Psoas muscle (tissue), 8 donors: ENCODE measurements around the gene SLC30A3. TPM values are rescaled to one million over a fixed set of nuclear protein-coding genes. Genes with fewer than 3 reads are reported as not detected.

Experiments
- ATAC-seq, 4 donors: fragments of 200-7000 bp; cut with Tn5 transposase; one replicate each; pipeline ENCODE4 v1.9.1; 2020; ENCODE audit warnings: moderate library complexity in 3 of 4, mild to moderate bottlenecking in 2 of 4
- DNase-seq, 2 donors: peaks; one replicate each; pipeline ENCODE4 v3.0.0-alpha.2; 2020
- H3K27ac ChIP-seq: fragments of 200-600 bp; one replicate; pipeline ENCODE4 v1.8.0; 2022
- H3K27me3 ChIP-seq, 3 donors: fragments of 200-600 bp in 1 of 3; one replicate each; pipeline versions ENCODE4 v1.6.1 to v1.8.0; 2013 to 2022; ENCODE audit warnings: low read length in 2 of 3, mild to moderate bottlenecking in 2 of 3, moderate library complexity in 1 of 3; ENCODE audit not compliant: insufficient read depth in 3 of 3
- H3K36me3 ChIP-seq, 2 donors: fragments of 200-600 bp in 1 of 2; one replicate each; pipeline versions ENCODE4 v1.6.1 to v1.8.0; 2013 to 2022; ENCODE audit warnings: low read depth in 1 of 2, mild to moderate bottlenecking in 1 of 2, moderate library complexity in 1 of 2; ENCODE audit not compliant: insufficient read depth in 1 of 2
- H3K4me1 ChIP-seq: fragments of 200-600 bp; one replicate; pipeline ENCODE4 v1.8.0; 2022
- H3K4me3 ChIP-seq: fragments of 200-600 bp; one replicate; pipeline ENCODE4 v1.8.0; 2022; ENCODE audit warnings: mild to moderate bottlenecking
- H3K9me3 ChIP-seq: fragments of 200-600 bp; one replicate; pipeline ENCODE4 v1.8.0; 2022
- WGBS, 3 donors: extraction: QIAGEN DNeasy Blood & Tissue Kit; methylation state at CpG; one replicate each; pipeline versions ENCODE4 v1.1.6 to v1.1.7; 2013; 5-methylcytosine and 5-hydroxymethylcytosine counted together
- intact Hi-C, 2 donors: fragments of 100-400 bp; cut with DNase I; formaldehyde crosslinking; loops; one replicate each; pipeline versions ENCODE4 v1.11.0 to v1.14.2; 2022
- polyA plus RNA-seq, 3 donors: library from polyadenylated mRNA; stranded (reverse); fragments of 200-250 nt; gene quantifications; one replicate each; pipeline ENCODE4 v1.2.3, GENCODE V29; 2013
- total RNA-seq, 4 donors: library from RNA; stranded (reverse); fragmentation: NEBNext Ultra II Directional in 2 of 4; extraction: Animal tissue kit (Norgen Biotek cat#: 25700) in 2 of 4; gene quantifications; one replicate each; pipeline versions ENCODE4 v1.2.1 to v1.2.4, GENCODE V29; 2021 to 2023
- TF ChIP-seq, protein P1 (sequence below): fragments of 200-600 bp; IDR thresholded peaks from one replicate; pipeline ENCODE4 v1.8.0; 2022; ENCODE audit warnings: antibody characterized with exemption
- donor health status: healthy with polysubstance abuse.
- donor health status: DM: no; HTN: no; CAD: no; lungs with moderate emphysema.
- donor health status: Bipolar disorder and iron deficiency.
- donor health status: healthy.
- donor health status: DM: yes; HTN: yes; CAD: no.
- donor health status: DM: no; HTN: no; CAD: no.
- donor health status: DM: no; HTN: no; CAD: no.
- donor health status: DM: yes; HTN: yes; CAD: no.

SLC30A3 gene
- total and polyA plus RNA-seq, 7 donors = 0.03 to 0.92 (median 0.13) TPM; not detected in 1

DNA sequence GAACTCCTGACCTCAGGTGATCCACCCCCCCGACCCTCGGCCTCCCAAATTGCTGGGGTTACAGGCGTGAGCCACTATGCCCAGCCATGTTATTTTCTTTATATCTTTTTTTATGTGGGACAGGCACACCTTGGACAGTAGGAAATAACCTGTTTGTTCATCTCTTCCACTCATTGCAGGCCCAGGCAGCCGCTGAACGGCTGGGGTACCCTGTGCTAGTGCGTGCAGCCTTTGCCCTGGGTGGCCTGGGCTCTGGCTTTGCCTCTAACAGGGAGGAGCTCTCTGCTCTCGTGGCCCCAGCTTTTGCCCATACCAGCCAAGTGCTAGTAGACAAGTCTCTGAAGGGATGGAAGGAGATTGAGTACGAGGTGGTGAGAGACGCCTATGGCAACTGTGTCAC is 37.3 kb downstream of the SLC30A3 start:
- Histone ChIP-seq H3K4me1 (no peaks in the 10 kb centered on the region), H3K4me3 (no peak overlapping the region), H3K27ac (no peak overlapping the region), H3K27me3 (no peaks in the 10 kb centered on the region), H3K36me3 (peaks cover 23 to 99% of the 10 kb centered on the region in 2 donors), H3K9me3 (no peaks in the 10 kb centered on the region)
- intact Hi-C loops = no loop called here
- TF ChIP-seq, protein P1, sequence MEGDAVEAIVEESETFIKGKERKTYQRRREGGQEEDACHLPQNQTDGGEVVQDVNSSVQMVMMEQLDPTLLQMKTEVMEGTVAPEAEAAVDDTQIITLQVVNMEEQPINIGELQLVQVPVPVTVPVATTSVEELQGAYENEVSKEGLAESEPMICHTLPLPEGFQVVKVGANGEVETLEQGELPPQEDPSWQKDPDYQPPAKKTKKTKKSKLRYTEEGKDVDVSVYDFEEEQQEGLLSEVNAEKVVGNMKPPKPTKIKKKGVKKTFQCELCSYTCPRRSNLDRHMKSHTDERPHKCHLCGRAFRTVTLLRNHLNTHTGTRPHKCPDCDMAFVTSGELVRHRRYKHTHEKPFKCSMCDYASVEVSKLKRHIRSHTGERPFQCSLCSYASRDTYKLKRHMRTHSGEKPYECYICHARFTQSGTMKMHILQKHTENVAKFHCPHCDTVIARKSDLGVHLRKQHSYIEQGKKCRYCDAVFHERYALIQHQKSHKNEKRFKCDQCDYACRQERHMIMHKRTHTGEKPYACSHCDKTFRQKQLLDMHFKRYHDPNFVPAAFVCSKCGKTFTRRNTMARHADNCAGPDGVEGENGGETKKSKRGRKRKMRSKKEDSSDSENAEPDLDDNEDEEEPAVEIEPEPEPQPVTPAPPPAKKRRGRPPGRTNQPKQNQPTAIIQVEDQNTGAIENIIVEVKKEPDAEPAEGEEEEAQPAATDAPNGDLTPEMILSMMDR = no peak
- DNase-seq (no peak), ATAC-seq (no peak)
- 87 to 96% (median 89%) methylated on average over 9 of the region's 9 CpGs for WGBS, 3 donors

DNA sequence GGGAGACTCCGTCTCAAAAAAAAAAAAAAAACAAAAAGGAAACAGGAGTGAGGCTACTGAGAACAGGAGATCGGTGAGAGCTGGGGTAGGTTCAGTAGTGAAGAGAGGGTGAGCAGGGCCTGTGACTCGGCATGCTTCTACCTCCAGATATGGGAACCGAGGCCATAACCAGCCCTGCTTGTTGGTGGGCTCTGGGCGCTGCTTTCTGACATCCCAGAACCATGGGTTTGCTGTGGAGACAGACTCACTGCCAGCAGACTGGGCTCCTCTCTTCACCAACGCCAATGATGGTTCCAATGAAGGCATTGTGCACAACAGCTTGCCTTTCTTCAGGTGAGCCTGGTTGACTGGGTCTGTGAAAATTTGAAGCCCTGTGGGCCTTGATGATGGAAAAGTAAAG is 39.4 kb downstream of the SLC30A3 start:
- Histone ChIP-seq H3K27me3 (no peaks in the 10 kb centered on the region), H3K4me3 (no peak overlapping the region), H3K36me3 (peaks cover 26 to 99% of the 10 kb centered on the region in 2 donors), H3K9me3 (no peaks in the 10 kb centered on the region), H3K4me1 (no peaks in the 10 kb centered on the region), H3K27ac (no peak overlapping the region)
- TF ChIP-seq, protein P1 = no peak
- ATAC-seq (no peak), DNase-seq (no peak)
- 91 to 98% (median 98%) methylated on average over 6 of the region's 6 CpGs for WGBS, 3 donors
- intact Hi-C loops = no loop called here

GRCh38 chr2:27222407-27222806 is 40.4 kb downstream of the SLC30A3 start:
- intact Hi-C loops = no loop called here
- H3K36me3 ChIP-seq = peaks cover 26 to 95% of the 10 kb centered on the region in 2 donors
- no peak overlapping the region for H3K4me3 ChIP-seq
- ATAC-seq = no peak
- H3K27ac ChIP-seq = no peak overlapping the region
- H3K27me3 ChIP-seq = no peaks in the 10 kb centered on the region
- H3K4me1 ChIP-seq = peaks cover 5% of the 10 kb centered on the region
- DNase-seq = no peak
- TF ChIP-seq, protein P1 = no peak
- no peaks in the 10 kb centered on the region for H3K9me3 ChIP-seq
- 92 to 97% (median 93%) methylated on average over 5 of the region's 5 CpGs for WGBS, 3 donors

GRCh38 chr2:27221166-27221565 is 41.7 kb downstream of the SLC30A3 start:
- intact Hi-C loops = no loop called here
- peaks cover 9% of the 10 kb centered on the region for H3K4me1 ChIP-seq
- no peaks in the 10 kb centered on the region for H3K9me3 ChIP-seq
- no peak overlapping the region for H3K4me3 ChIP-seq
- H3K27ac ChIP-seq = no peak overlapping the region
- DNase-seq (no peak), ATAC-seq (no peak)
- no peaks in the 10 kb centered on the region for H3K27me3 ChIP-seq
- 88 to 95% (median 93%) methylated on average over 3 of the region's 3 CpGs for WGBS, 3 donors
- peaks cover 20 to 90% of the 10 kb centered on the region in 2 donors for H3K36me3 ChIP-seq
- TF ChIP-seq, protein P1 = no peak

DNA sequence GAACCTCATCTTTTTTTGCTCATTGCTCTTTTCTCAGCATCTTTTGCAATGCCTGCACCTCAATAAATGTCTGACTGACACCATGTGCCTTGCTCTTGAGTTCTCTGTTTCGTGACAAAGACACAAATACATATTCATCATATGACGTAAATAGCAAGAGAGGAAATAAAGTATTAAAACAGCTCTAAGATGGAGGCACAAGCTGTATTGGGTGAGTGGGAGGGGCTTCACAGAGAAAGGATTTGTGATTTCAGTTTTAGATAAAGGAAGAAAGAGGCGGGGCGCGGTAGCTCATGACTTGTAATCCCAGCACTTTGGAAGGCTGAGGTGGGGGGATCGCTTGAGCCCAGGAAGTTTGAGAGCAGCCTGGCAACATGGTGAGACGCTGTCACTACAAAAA is 42.8 kb downstream of the SLC30A3 start:
- peaks cover 20 to 91% of the 10 kb centered on the region in 2 donors for H3K36me3 ChIP-seq
- TF ChIP-seq, protein P1 = no peak
- no peaks in the 10 kb centered on the region for H3K27me3 ChIP-seq
- DNase-seq = no peak
- no peak overlapping the region for H3K4me3 ChIP-seq
- intact Hi-C loops = no loop called here
- no peak overlapping the region for H3K27ac ChIP-seq
- ATAC-seq = no peak
- no peaks in the 10 kb centered on the region for H3K9me3 ChIP-seq
- 96 to 98% (median 97%) methylated on average over 7 of the region's 7 CpGs for WGBS, 3 donors
- peaks cover 9% of the 10 kb centered on the region for H3K4me1 ChIP-seq
